Body of pancreas (tissue), 4 donors: ENCODE data around the gene QSOX1.

ENCODE experiments used
- CTCF ChIP-seq, 7 experiments: fragments of 450-650 bp in 4 of 7; fragments of 200-600 bp in 3 of 7; sonication (generic) in 3 of 7; IDR thresholded peaks; one replicate each; pipeline ENCODE4 v1.5.1; 2016 to 2019; ENCODE audit warnings: antibody characterized with exemption in 7 of 7
- POLR2A ChIP-seq, 3 donors: fragments of 450-650 bp; IDR thresholded peaks; one replicate each; pipeline ENCODE4 v1.6.1; 2016; ENCODE audit warnings: antibody characterized with exemption in 3 of 3, mild to moderate bottlenecking in 2 of 3

- TF ChIP-seq CTCF (IDR thresholded peaks at IDR 0.05) (no peak), POLR2A (IDR thresholded peaks at IDR 0.05) (no peak)
Measured at GRCh38 chr1:180160357-180160756, 5.7 kb downstream of the QSOX1 start.
